Right lobe of liver (tissue), 6 donors: ENCODE results near the gene ANKS1B. TPM values are rescaled to one million over a fixed set of nuclear protein-coding genes. Genes with fewer than 3 reads are reported as not detected.

Experiments used
- ATAC-seq, 4 donors: fragments of 200-7000 bp; cut with Tn5 transposase; one replicate each; pipeline ENCODE4 v1.9.1; 2020; ENCODE audit warnings: mild to moderate bottlenecking in 4 of 4, moderate library complexity in 4 of 4
- DNase-seq, 3 donors: peaks; one replicate each; pipeline ENCODE4 v3.0.0-alpha.2; 2020
- H3K27ac ChIP-seq, 3 donors: fragments of 200-600 bp; one replicate each; pipeline ENCODE4 v1.8.0; 2022
- H3K27me3 ChIP-seq, 2 donors: fragments of 200-600 bp; one replicate each; pipeline ENCODE4 v1.8.0; 2022
- H3K36me3 ChIP-seq, 4 donors: fragments of 200-600 bp; sonication (generic) in 1 of 4; one replicate each; pipeline versions ENCODE4 v1.5.1 to v1.8.0; 2017 to 2022; ENCODE audit warnings: control low read depth in 1 of 4
- H3K4me1 ChIP-seq, 4 donors: fragments of 200-600 bp; sonication (generic) in 1 of 4; one replicate each; pipeline versions ENCODE4 v1.5.1 to v1.8.0; 2017 to 2022; ENCODE audit warnings: control low read depth in 1 of 4
- H3K4me3 ChIP-seq, 3 donors: fragments of 200-600 bp; one replicate each; pipeline ENCODE4 v1.8.0; 2022
- H3K9me3 ChIP-seq, 4 donors: fragments of 200-600 bp; sonication (generic) in 1 of 4; one replicate each; pipeline versions ENCODE4 v1.5.1 to v1.8.0; 2017 to 2022; ENCODE audit warnings: control low read depth in 1 of 4
- POLR2A ChIP-seq: fragments of 450-650 bp; IDR thresholded peaks from one replicate; pipeline ENCODE4 v1.6.1; 2017; ENCODE audit warnings: antibody characterized with exemption, mild to moderate bottlenecking
- WGBS: methylation state at CpG from one replicate; pipeline ENCODE4 v1.1.6; 2018; ENCODE audit warnings: low coverage, low lambda C conversion rate; ENCODE audit not compliant: insufficient coverage; ENCODE audit errors: missing lambda C conversion rate; 5-methylcytosine and 5-hydroxymethylcytosine counted together
- intact Hi-C, 2 donors: fragments of 100-400 bp; cut with DNase I; formaldehyde crosslinking; loops; one replicate each; pipeline versions ENCODE4 v1.11.2 to v1.14.1; 2022
- total RNA-seq, 6 experiments: library from RNA; depleted of rRNA in 2 of 6; stranded (reverse); fragments of >200 nt in 2 of 6; fragmentation: NEBNext Ultra II Directional in 3 of 6; extraction: Animal tissue kit (Norgen Biotek cat#: 25700) in 3 of 6; gene quantifications; one replicate each; pipeline versions ENCODE4 v1.1.0 to v1.2.4, GENCODE V29; 2016 to 2023
- TF ChIP-seq, protein P1 (sequence below), 4 donors: fragments of 200-600 bp in 3 of 4; fragments of 450-650 bp in 1 of 4; IDR thresholded peaks; one replicate each; pipeline versions ENCODE4 v1.5.1 to v1.8.0; 2016 to 2022; ENCODE audit warnings: antibody characterized with exemption in 4 of 4, mild to moderate bottlenecking in 2 of 4
- donor health status: DM: no; HTN: yes; CAD: no.
- donor health status: DM: no; HTN: no; CAD: no.
- donor health status: DM: no; HTN: no; CAD: no.
- donor health status: DM: no; HTN: yes; CAD: no.
- donor health status: DM: no; HTN: yes; CAD: no.

The ANKS1B gene
- total RNA-seq, 6 experiments from 2014 or later, result 0.17 to 1.9 (median 0.44) TPM; not detected in 1

DNA sequence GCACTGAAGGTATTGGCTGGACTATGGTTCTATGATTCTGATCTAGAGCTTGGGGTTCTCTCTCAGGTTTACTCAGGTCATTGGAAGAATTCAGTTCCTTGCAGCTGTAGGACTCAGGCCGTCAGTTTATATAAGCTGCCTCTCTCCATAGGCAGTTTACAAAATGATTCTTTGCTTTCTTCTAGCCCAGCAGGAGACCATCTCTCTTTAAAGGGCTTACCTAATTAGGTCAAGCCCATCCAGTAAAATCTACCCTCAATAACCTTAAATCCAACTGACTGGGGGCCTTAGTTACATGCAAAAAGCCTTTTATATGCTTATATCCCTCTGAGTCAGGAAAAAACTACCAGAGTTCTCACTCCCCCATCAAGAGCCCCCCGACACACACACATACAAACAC, 417.7 kb downstream of the ANKS1B start:
- 26% methylated on average over 2 of the region's 2 CpGs for WGBS

DNA sequence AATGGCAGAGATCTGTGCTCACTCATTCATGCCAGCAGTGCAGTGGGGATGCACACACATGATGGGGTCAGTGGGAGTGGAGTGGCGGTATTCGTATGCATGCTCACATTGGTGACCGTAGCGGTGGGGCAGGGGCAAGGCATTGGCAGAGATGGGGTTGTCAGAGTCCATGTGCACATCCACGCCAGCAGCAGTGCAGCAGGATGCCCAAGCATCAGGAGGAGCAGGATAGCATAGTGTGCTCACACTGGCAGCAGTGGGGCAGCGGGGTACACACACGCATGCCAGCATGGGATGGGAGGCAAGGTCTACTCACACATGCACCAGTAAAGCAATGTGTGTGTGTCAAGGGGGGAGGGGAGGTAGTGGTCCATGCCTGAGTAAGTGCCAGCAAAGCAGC, 426.6 kb downstream of the ANKS1B start:
- Histone ChIP-seq H3K27me3 (no peaks in the 10 kb centered on the region), H3K4me3 (no peak overlapping the region), H3K27ac (no peak overlapping the region), H3K36me3 (no peaks in the 10 kb centered on the region), H3K4me1 (peaks cover 0 to 6% (median 0%) of the 10 kb centered on the region in 4 donors), H3K9me3 (no peaks in the 10 kb centered on the region)
- DNase-seq (no peak), ATAC-seq (peak in 1 of 4 donors; percentile 25)
- WGBS, result 40% methylated on average over 1 of the region's 7 CpGs
- intact Hi-C loops, result no loop called here
- TF ChIP-seq, protein P1, sequence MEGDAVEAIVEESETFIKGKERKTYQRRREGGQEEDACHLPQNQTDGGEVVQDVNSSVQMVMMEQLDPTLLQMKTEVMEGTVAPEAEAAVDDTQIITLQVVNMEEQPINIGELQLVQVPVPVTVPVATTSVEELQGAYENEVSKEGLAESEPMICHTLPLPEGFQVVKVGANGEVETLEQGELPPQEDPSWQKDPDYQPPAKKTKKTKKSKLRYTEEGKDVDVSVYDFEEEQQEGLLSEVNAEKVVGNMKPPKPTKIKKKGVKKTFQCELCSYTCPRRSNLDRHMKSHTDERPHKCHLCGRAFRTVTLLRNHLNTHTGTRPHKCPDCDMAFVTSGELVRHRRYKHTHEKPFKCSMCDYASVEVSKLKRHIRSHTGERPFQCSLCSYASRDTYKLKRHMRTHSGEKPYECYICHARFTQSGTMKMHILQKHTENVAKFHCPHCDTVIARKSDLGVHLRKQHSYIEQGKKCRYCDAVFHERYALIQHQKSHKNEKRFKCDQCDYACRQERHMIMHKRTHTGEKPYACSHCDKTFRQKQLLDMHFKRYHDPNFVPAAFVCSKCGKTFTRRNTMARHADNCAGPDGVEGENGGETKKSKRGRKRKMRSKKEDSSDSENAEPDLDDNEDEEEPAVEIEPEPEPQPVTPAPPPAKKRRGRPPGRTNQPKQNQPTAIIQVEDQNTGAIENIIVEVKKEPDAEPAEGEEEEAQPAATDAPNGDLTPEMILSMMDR (IDR thresholded peaks at IDR 0.05), result no peak

More for the DNA sequence above, 417.7 kb downstream of the ANKS1B start:
- no peak for DNase-seq
- Histone ChIP-seq H3K9me3 (no peaks in the 10 kb centered on the region), H3K36me3 (no peaks in the 10 kb centered on the region), H3K4me3 (no peak overlapping the region), H3K27ac (no peak overlapping the region), H3K27me3 (no peaks in the 10 kb centered on the region), H3K4me1 (no peaks in the 10 kb centered on the region)
- no peak for ATAC-seq
- intact Hi-C loops, result no loop called here
- TF ChIP-seq, protein P1 (IDR thresholded peaks at IDR 0.05), result no peak
- no peak for TF ChIP-seq POLR2A

DNA sequence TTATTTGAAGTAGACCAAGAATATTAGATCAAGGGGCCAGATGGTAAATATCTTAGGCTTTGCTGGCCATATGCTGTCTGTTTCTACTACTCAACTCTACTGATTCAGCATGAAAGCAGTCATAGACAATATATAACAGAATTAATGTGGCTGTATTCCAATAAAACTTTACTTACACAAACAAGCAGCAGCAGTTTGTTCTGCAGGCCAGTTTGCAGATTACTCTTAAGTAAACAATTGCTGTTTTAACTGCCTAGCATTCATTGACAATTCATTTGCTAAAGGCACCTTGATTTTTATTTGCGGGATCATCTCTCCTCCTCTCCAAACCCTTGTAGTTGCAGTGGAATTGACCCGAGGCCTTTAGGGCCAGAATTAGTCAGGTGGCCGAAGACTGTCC, 431.3 kb downstream of the ANKS1B start:
- intact Hi-C loops, result no loop called here
- Histone ChIP-seq H3K27me3 (no peaks in the 10 kb centered on the region), H3K27ac (no peak overlapping the region), H3K4me1 (peaks cover 0 to 6% (median 0%) of the 10 kb centered on the region in 4 donors), H3K9me3 (no peaks in the 10 kb centered on the region), H3K4me3 (no peak overlapping the region), H3K36me3 (no peaks in the 10 kb centered on the region)
- ATAC-seq (peak in 3 of 4 donors; percentile 13 to 72 (median 28)), DNase-seq (no peak)
- WGBS, result 32% methylated on average over 3 of the region's 3 CpGs
- TF ChIP-seq, protein P1 (IDR thresholded peaks at IDR 0.05), result no peak
- no peak for TF ChIP-seq POLR2A

DNA sequence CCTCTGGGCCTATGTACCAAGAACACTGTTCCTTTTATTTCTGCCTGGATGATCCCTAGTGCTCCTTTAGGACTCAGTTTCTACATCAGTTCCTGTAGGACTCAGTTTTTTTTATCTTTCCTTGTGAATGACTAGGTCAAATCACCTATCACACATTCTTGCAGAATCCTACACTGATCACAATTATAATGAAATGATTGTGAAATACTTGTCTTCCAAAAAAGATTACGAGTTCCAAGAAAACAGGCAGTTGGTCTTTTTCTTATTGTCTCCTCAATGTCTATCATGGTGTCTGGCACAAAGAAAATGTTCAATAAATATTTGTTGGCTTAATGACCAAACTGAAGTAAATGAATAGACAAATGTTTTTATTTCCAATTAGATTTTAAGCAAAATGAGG, 432.7 kb downstream of the ANKS1B start:
- 32% methylated on average over 1 of the region's 1 CpG for WGBS
- Histone ChIP-seq H3K27ac (no peak overlapping the region), H3K4me1 (peaks cover 0 to 6% (median 0%) of the 10 kb centered on the region in 4 donors), H3K4me3 (no peak overlapping the region), H3K36me3 (no peaks in the 10 kb centered on the region), H3K27me3 (no peaks in the 10 kb centered on the region), H3K9me3 (no peaks in the 10 kb centered on the region)
- intact Hi-C loops, result no loop called here
- DNase-seq (no peak), ATAC-seq (no peak)
- TF ChIP-seq POLR2A, result no peak
- TF ChIP-seq, protein P1 (IDR thresholded peaks at IDR 0.05), result no peak

DNA sequence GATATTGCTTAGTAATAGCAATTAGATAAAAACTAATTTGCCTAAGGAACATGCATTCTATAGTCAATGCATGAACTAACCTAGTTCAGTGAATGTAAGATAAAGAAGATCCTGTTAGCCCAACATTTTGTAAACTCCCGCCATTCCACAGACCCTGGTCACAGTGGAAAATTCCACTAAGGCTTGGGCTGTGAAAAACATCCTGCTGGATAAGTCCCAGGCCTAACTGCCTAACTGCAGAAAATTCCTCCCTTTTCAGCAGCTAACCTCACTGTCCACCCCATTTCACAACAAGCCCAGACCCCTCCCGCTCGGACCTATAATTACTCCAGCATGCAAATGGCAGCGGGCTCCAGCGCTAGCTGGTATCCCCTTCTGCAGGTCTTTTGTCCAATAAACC, 435.1 kb downstream of the ANKS1B start:
- ATAC-seq (no peak), DNase-seq (no peak)
- H3K4me3 ChIP-seq, result no peak overlapping the region
- no peak overlapping the region for H3K27ac ChIP-seq
- no peaks in the 10 kb centered on the region for H3K27me3 ChIP-seq
- no peak for TF ChIP-seq POLR2A
- no peaks in the 10 kb centered on the region for H3K9me3 ChIP-seq
- WGBS, result 78% methylated on average over 5 of the region's 5 CpGs
- intact Hi-C loops, result no loop called here
- H3K4me1 ChIP-seq, result peaks cover 0 to 6% (median 0%) of the 10 kb centered on the region in 4 donors
- H3K36me3 ChIP-seq, result no peaks in the 10 kb centered on the region
